Aorta (tissue), 5 donors: ENCODE data around the gene RPS6KA2. TPM values are rescaled to one million over a fixed set of nuclear protein-coding genes. Genes with fewer than 3 reads are reported as not detected.
"Not testable (repeated sequence)": the region's sequence is repeated elsewhere in the genome, so short reads cannot be mapped to it uniquely, and the experiment has no call there.

Source experiments
- ATAC-seq: fragments of 200-7000 bp; cut with Tn5 transposase; one replicate; pipeline ENCODE4 v1.9.1; 2022; ENCODE audit warnings: moderate library complexity; ENCODE audit not compliant: low FRiP score
- DNase-seq, 2 donors: peaks; one replicate each; pipeline ENCODE4 v3.0.0-alpha.2; 2020
- H3K27ac ChIP-seq, 2 donors: one replicate each; pipeline ENCODE4 v1.5.1; 2013; ENCODE audit warnings: low read length in 2 of 2, mild to moderate bottlenecking in 2 of 2, moderate library complexity in 2 of 2, control low read depth in 1 of 2, inconsistent platforms in 1 of 2, low read depth in 1 of 2
- H3K27me3 ChIP-seq, 2 donors: one replicate each; pipeline ENCODE4 v1.6.1; 2013; ENCODE audit warnings: control low read depth in 1 of 2, low read length in 1 of 2, mild to moderate bottlenecking in 1 of 2, moderate library complexity in 1 of 2; ENCODE audit not compliant: insufficient read depth in 2 of 2, control insufficient read depth in 1 of 2
- H3K36me3 ChIP-seq, 2 donors: one replicate each; pipeline ENCODE4 v1.6.1; 2013; ENCODE audit warnings: control low read depth in 1 of 2, low read length in 1 of 2, mild to moderate bottlenecking in 1 of 2; ENCODE audit not compliant: insufficient read depth in 2 of 2, control insufficient read depth in 1 of 2
- H3K4me1 ChIP-seq, 2 donors: one replicate each; pipeline ENCODE4 v1.6.1; 2013; ENCODE audit warnings: low read length in 2 of 2, control low read depth in 1 of 2, mild to moderate bottlenecking in 1 of 2, moderate library complexity in 1 of 2; ENCODE audit not compliant: insufficient read depth in 2 of 2, control insufficient read depth in 1 of 2
- H3K4me3 ChIP-seq, 2 donors: one replicate each; pipeline ENCODE4 v1.5.1; 2013; ENCODE audit warnings: low read length in 2 of 2, control low read depth in 1 of 2, mild to moderate bottlenecking in 1 of 2
- H3K9me3 ChIP-seq: one replicate; pipeline ENCODE4 v1.6.1; 2013; ENCODE audit warnings: mild to moderate bottlenecking, low read length; ENCODE audit not compliant: control insufficient read depth
- WGBS, 2 donors: extraction: QIAGEN DNeasy Blood & Tissue Kit; methylation state at CpG; one replicate each; pipeline ENCODE4 v1.1.7; 2013; 5-methylcytosine and 5-hydroxymethylcytosine counted together
- intact Hi-C, 2 donors: fragments of 100-400 bp; cut with DNase I; formaldehyde crosslinking; loops; one replicate each; pipeline versions ENCODE4 v1.14.2 to v1.15.0; 2022
- polyA plus RNA-seq, 2 donors: library from polyadenylated mRNA; stranded (reverse); fragments of 200-250 nt; gene quantifications; one replicate each; pipeline ENCODE4 v1.2.3, GENCODE V29; 2013
- total RNA-seq, 2 donors: library from RNA; stranded (reverse); fragmentation: NEBNext Ultra II Directional; extraction: Animal tissue kit (Norgen Biotek cat#: 25700); gene quantifications; one replicate each; pipeline ENCODE4 v1.2.1, GENCODE V29; 2021
- donor health status: healthy with polysubstance abuse.
- donor health status: Bipolar disorder and iron deficiency.
- donor health status: DM: no; HTN: no; CAD: no.
- donor health status: DM: no; HTN: no; CAD: no.
- donor health status: DM: yes; HTN: yes; CAD: no.

RPS6KA2 gene
- total and polyA plus RNA-seq, 4 donors, result 24.5 to 52.7 (median 37.3) TPM

DNA sequence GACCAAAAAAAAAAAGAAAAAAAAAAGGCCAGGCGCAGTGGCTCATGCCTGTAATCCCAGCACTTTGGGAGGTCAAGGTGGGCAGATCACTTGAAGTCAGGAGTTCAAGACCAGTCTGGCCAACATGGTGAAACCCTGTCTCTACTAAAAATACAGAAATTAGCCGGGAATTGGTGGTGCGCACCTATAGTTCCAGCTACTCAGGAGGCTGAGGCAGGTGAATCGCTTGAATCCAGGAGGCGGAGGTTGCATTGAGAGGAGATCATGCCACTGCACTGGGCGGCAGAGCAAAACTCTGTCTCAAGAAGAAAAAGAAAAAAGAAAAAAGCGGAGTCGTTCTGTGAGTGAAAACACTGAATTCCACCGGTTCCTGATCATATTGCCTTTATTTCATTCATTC is 240.0 kb downstream of the RPS6KA2 start:
- H3K36me3 ChIP-seq, intact Hi-C loops, H3K4me1 ChIP-seq, H3K4me3 ChIP-seq, H3K27ac ChIP-seq, H3K9me3 ChIP-seq, DNase-seq, ATAC-seq, H3K27me3 ChIP-seq: not testable (repeated sequence)
- 96% methylated on average over 9 of the region's 9 CpGs for WGBS, 2 donors

GRCh38 chr6:166386111-166386510 is 240.9 kb downstream of the RPS6KA2 start:
- DNase-seq (no peak), ATAC-seq (no peak)
- intact Hi-C loops, result no loop called here
- WGBS, 2 donors, result 93 to 96% methylated on average over 9 of the region's 9 CpGs
- Histone ChIP-seq H3K9me3 (no peaks in the 10 kb centered on the region), H3K27me3 (no peaks in the 10 kb centered on the region), H3K36me3 (no peaks in the 10 kb centered on the region), H3K27ac (no peak overlapping the region), H3K4me1 (no peaks in the 10 kb centered on the region), H3K4me3 (no peak overlapping the region)

DNA sequence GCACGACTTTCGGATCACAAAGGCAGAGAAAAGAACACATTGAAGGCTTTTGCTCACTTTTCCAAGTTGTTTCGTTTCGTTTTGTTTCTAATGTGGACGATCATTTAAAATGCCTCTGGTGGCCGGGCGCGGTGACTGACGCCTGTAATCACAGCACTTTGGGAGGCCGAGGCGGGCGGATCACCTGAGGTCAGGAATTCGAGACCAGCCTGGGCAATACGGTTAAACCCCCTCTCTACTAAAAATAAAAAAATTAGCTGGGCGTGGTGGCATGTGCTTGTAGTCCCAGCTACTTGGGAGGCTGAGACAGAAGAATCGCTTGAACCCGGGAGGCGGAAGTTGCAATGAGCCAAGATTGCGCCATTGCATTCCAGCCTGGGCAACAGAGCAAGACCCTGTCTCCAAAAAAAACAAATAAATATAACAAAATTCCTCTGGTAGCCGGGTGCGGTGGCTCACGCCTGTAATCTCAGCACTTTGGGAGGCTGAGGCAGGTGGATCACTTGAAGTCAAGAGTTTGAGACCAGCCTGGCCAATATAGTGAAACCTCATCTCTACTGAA is 243.2 kb downstream of the RPS6KA2 start:
- H3K27me3 ChIP-seq, H3K36me3 ChIP-seq, ATAC-seq, H3K4me1 ChIP-seq, H3K9me3 ChIP-seq: not testable (repeated sequence)
- H3K4me3 ChIP-seq, result peak overlapping the region; percentile 46 to 66
- DNase-seq, result peak in 1 of 2 donors; percentile 64
- 1 to 2% methylated on average over 22 of the region's 22 CpGs for WGBS, 2 donors
- intact Hi-C loops, result loop anchor here (2.0 to 5.0 kb wide), 4 partner anchors 19 to 243 kb away; partner anchors contain the start of genes SFT2D1 (in 2 of the 2) and RPS6KA2 (in 1 of the 2)
- H3K27ac ChIP-seq, result peak overlapping the region; percentile 5 to 71

- peak; percentile 99 for ATAC-seq
Observed at GRCh38 chr6:166382933-166383801, 243.9 kb downstream of the RPS6KA2 start, which contains the start of gene MPC1. Gene MPC1 (minus strand): TSS chr6:166382940. CDS start chr6:166382876, 64 bp downstream.

GRCh38 chr6:166382500-166382932 is 244.5 kb downstream of the RPS6KA2 start:
- no peaks in the 10 kb centered on the region for H3K4me1 ChIP-seq
- DNase-seq, result peak in 1 of 2 donors; percentile 79
- H3K36me3 ChIP-seq, result no peaks in the 10 kb centered on the region
- H3K27ac ChIP-seq, result peak overlapping the region in 1 of 2 donors; percentile 83
- peak overlapping the region; percentile 38 to 77 for H3K4me3 ChIP-seq
- 0% methylated on average over 34 to 46 of the region's 46 CpGs for WGBS, 2 donors
- peak; percentile 58 for ATAC-seq
- intact Hi-C loops, result loop anchor here (2.0 to 5.0 kb wide), 4 partner anchors 18 to 245 kb away; partner anchors contain the start of genes SFT2D1 (in 2 of the 2) and RPS6KA2 (in 1 of the 2)
- no peaks in the 10 kb centered on the region for H3K9me3 ChIP-seq
- H3K27me3 ChIP-seq, result no peaks in the 10 kb centered on the region

More at GRCh38 chr6:166382933-166383801, 243.9 kb downstream of the RPS6KA2 start, which contains the start of gene MPC1:
- intact Hi-C loops, result loop anchor here (2.0 to 5.0 kb wide), 4 partner anchors 18 to 244 kb away; partner anchors contain the start of genes SFT2D1 (in 2 of the 2) and RPS6KA2 (in 1 of the 2)
- Histone ChIP-seq H3K27me3 (no peaks in the 10 kb centered on the region), H3K4me3 (peak within 1 kb of the TSS; percentile 46 to 77), H3K9me3 (no peaks in the 10 kb centered on the region), H3K27ac (peak within 1 kb of the TSS; percentile 5 to 83), H3K4me1 (no peaks in the 10 kb centered on the region), H3K36me3 (no peaks in the 10 kb centered on the region)
- DNase-seq, result peak; percentile 97 to 99
- WGBS, 2 donors, result 0 to 1% methylated on average over 65 to 94 of the region's 94 CpGs

DNA sequence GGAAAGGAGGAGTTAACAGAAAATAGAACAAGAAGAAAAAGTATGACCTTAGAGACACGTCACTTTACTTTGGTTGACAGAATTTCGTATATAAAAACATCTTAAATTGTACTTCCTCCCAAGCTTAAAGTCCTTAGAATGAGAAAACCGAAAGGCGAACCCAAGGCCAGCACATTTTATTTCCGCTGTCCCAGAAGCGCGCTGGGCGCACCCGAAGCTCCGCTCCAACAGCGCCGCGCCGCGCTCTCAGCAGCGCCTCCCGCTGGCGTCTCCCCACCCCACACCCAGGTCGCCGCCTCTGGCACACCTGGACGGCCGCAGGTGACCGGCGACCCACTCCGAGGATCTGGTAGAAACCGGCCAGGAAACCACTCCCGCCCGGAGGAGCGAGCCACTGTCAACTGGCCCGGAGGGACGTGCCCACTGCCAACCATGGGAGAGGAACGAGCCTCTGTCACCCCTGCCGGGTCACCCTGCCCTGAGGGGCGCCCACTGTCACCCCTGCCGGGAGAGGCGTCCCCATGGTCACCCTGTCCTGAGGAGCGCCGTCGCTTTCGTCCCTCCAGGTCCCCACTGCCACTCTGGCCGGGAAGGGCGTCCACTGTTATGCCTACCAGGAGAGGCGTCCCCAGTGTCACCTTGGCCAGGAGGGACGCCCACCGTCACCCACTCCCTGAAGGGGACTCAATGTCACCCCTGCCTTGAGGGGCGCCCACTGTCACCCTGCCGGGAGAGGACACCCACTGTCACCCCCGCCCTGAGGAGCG is 245.1 kb downstream of the RPS6KA2 start:
- ATAC-seq (peak; percentile 69), DNase-seq (peak; percentile 77 to 91)
- Histone ChIP-seq H3K4me1 (no peaks in the 10 kb centered on the region), H3K4me3 (peak overlapping the region; percentile 38 to 77), H3K27me3 (no peaks in the 10 kb centered on the region), H3K36me3 (no peaks in the 10 kb centered on the region), H3K27ac (peak overlapping the region in 1 of 2 donors; percentile 83), H3K9me3 (no peaks in the 10 kb centered on the region)
- WGBS, 2 donors, result 0% methylated on average over 45 to 49 of the region's 49 CpGs
- intact Hi-C loops, result loop anchor here (2.0 to 5.0 kb wide), 4 partner anchors 17 to 245 kb away; partner anchors contain the start of genes SFT2D1 (in 2 of the 2) and RPS6KA2 (in 1 of the 2)

DNA sequence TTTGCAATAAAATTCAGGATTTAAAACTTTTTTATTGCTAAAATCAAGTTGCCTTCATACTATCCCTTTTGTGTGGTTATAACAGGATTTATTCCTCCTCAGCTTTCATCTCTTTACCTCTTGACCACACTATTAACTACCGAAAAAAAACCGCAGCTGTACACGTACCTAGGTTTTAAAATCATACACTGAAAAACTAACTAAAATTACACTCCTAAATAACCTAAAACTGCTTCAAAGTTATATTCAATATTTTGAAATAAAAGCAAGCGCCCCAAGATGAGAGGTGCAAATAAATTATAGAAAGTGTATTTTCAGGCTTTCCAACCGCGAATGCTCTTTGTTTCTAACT is 245.7 kb downstream of the RPS6KA2 start:
- 31 to 32% methylated on average over 6 of the region's 6 CpGs for WGBS, 2 donors
- H3K4me3 ChIP-seq, result peak overlapping the region; percentile 38 to 77
- H3K9me3 ChIP-seq, result no peaks in the 10 kb centered on the region
- no peaks in the 10 kb centered on the region for H3K36me3 ChIP-seq
- no peaks in the 10 kb centered on the region for H3K4me1 ChIP-seq
- no peaks in the 10 kb centered on the region for H3K27me3 ChIP-seq
- intact Hi-C loops, result loop anchor here (5.0 kb wide), 2 partner anchors 39 to 246 kb away; partner anchors contain the start of genes RPS6KA2 (in 1 of the 2) and SFT2D1 (in 1 of the 2)
- ATAC-seq (no peak), DNase-seq (no peak)
- H3K27ac ChIP-seq, result no peak overlapping the region

- Histone ChIP-seq H3K27ac (no peak overlapping the region), H3K4me3 (peak overlapping the region in 1 of 2 donors; percentile 37), H3K27me3 (no peaks in the 10 kb centered on the region), H3K4me1 (no peaks in the 10 kb centered on the region), H3K36me3 (no peaks in the 10 kb centered on the region), H3K9me3 (no peaks in the 10 kb centered on the region)
- DNase-seq (no peak), ATAC-seq (no peak)
- 11 to 17% methylated on average over 4 of the region's 4 CpGs for WGBS, 2 donors
- intact Hi-C loops, result loop anchor here (5.0 kb wide), 2 partner anchors 37 to 248 kb away; partner anchors contain the start of genes RPS6KA2 (in 1 of the 2) and SFT2D1 (in 1 of the 2)
Observed at GRCh38 chr6:166379800-166380199, 247.3 kb downstream of the RPS6KA2 start.
